BE2C (cell line): ENCODE data around the gene CIDEB.

Source experiments
- DNase-seq: peaks from one replicate; pipeline ENCODE4 v3.0.0-alpha.2; 2020
- H3K27me3 ChIP-seq: fragments of 250-450 bp; sonication (Bioruptor Pico); 2 replicates; pipeline ENCODE4 v1.5.1; 2020; ENCODE audit warnings: mild to moderate bottlenecking
- H3K36me3 ChIP-seq: fragments of 250-450 bp; sonication (Bioruptor Pico); 2 replicates; pipeline ENCODE4 v1.5.1; 2020; ENCODE audit warnings: mild to moderate bottlenecking
- H3K4me1 ChIP-seq: fragments of 250-450 bp; sonication (Bioruptor Pico); 2 replicates; pipeline ENCODE4 v1.5.1; 2020
- H3K4me3 ChIP-seq: 2 replicates; pipeline ENCODE4 v1.5.1; 2011; ENCODE audit warnings: low read depth, low read length
- H3K9me3 ChIP-seq: fragments of 250-450 bp; sonication (Bioruptor Pico); 2 replicates; pipeline ENCODE4 v1.5.1; 2020
- TF ChIP-seq, protein P1 (sequence below): IDR thresholded peaks from 2 replicates; pipeline ENCODE4 v1.5.1; 2012; ENCODE audit warnings: mild to moderate bottlenecking, low read depth, low read length

CIDEB gene

GRCh38 chr14:24297190-24297964 is 10.4 kb downstream of the CIDEB start:
- no peak for DNase-seq
- Histone ChIP-seq H3K4me3 (no peak overlapping the region), H3K36me3 (peaks cover 10% of the 10 kb centered on the region), H3K4me1 (no peaks in the 10 kb centered on the region), H3K27me3 (no peaks in the 10 kb centered on the region), H3K9me3 (no peaks in the 10 kb centered on the region)
- TF ChIP-seq, protein P1, sequence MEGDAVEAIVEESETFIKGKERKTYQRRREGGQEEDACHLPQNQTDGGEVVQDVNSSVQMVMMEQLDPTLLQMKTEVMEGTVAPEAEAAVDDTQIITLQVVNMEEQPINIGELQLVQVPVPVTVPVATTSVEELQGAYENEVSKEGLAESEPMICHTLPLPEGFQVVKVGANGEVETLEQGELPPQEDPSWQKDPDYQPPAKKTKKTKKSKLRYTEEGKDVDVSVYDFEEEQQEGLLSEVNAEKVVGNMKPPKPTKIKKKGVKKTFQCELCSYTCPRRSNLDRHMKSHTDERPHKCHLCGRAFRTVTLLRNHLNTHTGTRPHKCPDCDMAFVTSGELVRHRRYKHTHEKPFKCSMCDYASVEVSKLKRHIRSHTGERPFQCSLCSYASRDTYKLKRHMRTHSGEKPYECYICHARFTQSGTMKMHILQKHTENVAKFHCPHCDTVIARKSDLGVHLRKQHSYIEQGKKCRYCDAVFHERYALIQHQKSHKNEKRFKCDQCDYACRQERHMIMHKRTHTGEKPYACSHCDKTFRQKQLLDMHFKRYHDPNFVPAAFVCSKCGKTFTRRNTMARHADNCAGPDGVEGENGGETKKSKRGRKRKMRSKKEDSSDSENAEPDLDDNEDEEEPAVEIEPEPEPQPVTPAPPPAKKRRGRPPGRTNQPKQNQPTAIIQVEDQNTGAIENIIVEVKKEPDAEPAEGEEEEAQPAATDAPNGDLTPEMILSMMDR = peak; percentile 67

GRCh38 chr14:24296341-24297157 is 11.2 kb downstream of the CIDEB start:
- Histone ChIP-seq H3K36me3 (peaks cover 2% of the 10 kb centered on the region), H3K9me3 (no peaks in the 10 kb centered on the region), H3K27me3 (no peaks in the 10 kb centered on the region), H3K4me1 (no peaks in the 10 kb centered on the region), H3K4me3 (no peak overlapping the region)
- TF ChIP-seq, protein P1 = peak; percentile 86
- DNase-seq = peak; percentile 76

GRCh38 chr14:24293525-24293924 is 14.3 kb downstream of the CIDEB start:
- Histone ChIP-seq H3K4me3 (no peak overlapping the region), H3K4me1 (no peaks in the 10 kb centered on the region), H3K9me3 (no peaks in the 10 kb centered on the region), H3K27me3 (no peaks in the 10 kb centered on the region), H3K36me3 (no peaks in the 10 kb centered on the region)
- DNase-seq = no peak
- TF ChIP-seq, protein P1 = no peak

GRCh38 chr14:24292118-24292807 is 15.5 kb downstream of the CIDEB start:
- H3K27me3 ChIP-seq = no peaks in the 10 kb centered on the region
- no peaks in the 10 kb centered on the region for H3K4me1 ChIP-seq
- H3K4me3 ChIP-seq = no peak overlapping the region
- TF ChIP-seq, protein P1 = no peak
- H3K36me3 ChIP-seq = no peaks in the 10 kb centered on the region
- no peaks in the 10 kb centered on the region for H3K9me3 ChIP-seq
- DNase-seq = no peak

DNA sequence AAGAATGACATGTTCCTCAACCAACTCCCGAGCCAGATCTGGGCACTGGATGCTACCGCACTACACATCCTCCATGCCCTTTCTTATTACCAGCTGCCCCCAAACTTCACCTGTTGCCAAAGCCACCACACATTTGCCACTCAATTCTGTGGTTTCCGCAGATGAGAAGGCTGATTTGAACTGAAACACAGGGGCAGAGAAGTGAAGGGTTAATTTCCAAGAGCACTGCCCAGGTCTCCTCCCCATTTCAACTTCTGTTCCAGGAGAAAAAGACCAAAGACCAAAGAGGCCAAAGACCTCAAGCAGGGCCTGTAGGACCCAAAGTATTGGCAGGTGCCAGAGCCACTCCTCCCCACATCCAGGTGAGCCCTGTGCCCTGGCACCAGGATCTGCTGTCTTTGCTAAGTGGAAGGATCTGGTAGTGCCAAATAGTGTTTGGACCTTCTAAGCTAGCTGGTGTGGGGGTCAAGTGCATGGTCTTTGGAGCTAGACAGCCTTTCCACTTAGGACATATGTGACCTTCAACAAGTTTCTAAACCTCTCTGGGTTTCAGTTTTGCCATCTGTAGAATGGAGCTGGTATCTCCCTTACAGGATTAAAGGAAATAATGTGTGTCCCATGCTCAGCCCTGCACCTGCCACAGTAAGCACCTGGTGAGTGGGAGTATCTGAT is 16.2 kb downstream of the CIDEB start:
- Histone ChIP-seq H3K4me3 (no peak overlapping the region), H3K9me3 (no peaks in the 10 kb centered on the region), H3K36me3 (no peaks in the 10 kb centered on the region), H3K27me3 (no peaks in the 10 kb centered on the region), H3K4me1 (no peaks in the 10 kb centered on the region)
- no peak for DNase-seq
- TF ChIP-seq, protein P1 = no peak
